Activated effector memory CD4-positive, alpha-beta T cell treated with Interleukin-2 at 50 U/mL for 16 hours (primary cell): ENCODE data around the gene SCNN1A.
"Not testable (repeated sequence)": the region's sequence is repeated elsewhere in the genome, so short reads cannot be mapped to it uniquely, and the experiment has no call there.

ENCODE experiments used
- DNase-seq: peaks from one replicate; pipeline ENCODE4 v3.0.0-alpha.2; 2020

SCNN1A gene

DNA sequence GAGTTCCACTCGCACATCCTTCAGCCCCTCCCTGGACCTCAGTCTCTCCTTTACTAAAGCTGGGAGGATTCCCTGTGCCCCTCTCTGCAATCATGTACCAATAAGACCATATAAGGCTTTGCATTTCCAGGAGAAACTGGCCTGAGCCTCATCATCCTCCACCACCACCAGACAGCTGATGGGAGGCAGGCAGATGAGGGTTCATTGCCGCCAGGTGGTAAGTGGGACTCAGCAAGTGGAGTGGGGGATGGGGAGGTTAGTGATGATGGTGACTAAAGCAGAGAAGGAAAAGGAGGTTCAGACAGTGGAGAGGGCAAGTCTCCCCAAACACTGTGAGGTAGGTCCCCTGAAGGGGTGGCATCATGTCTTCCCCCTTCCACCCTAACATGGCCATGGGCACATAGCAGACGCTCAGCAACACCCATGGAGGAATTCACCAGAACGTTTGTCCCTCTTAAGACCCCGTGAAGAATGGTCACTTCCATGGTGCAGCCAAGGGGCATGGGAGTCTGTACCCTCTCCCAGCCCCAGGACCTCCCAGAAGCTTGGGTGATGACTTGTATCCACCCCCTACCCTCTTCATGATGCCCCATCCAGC, 29.0 kb downstream of the SCNN1A start:
- no peak for DNase-seq

DNA sequence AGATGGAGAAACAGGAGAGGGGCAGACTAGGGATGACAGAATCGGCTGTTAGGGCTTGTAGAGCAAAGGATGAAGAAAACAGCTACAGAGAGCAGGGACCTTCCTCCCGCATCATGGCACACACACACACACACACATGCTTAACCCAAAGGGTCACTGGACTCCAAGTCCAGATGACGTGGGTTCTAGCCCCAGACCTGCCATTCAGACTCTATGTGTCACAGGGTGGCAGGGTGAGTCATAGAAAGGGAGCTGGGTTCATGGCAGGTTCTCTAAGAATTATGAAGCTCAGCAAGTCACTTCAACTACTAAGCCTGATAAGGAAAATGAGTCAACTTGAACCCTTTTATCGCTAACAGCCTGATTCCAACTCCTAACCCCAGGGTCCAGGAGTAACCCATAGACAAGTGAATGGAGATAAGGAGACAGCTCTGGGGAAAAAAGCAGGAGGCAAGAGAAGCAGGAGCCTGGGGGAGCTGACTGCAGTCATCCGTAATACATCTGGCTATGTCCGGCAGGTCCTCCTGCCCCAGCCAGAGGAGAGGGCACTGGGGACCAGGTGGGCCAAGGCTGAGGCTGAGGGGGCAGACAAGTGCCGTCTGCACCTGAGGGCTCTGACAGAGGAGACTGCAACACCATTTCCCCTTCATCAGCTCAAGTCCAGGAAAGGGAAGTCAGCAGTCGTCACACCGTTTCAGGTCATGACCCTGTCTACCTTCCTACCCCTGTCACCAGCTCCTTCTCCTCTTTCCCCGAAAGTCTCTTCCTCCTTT, 29.9 kb downstream of the SCNN1A start:
- DNase-seq, result no peak

DNA sequence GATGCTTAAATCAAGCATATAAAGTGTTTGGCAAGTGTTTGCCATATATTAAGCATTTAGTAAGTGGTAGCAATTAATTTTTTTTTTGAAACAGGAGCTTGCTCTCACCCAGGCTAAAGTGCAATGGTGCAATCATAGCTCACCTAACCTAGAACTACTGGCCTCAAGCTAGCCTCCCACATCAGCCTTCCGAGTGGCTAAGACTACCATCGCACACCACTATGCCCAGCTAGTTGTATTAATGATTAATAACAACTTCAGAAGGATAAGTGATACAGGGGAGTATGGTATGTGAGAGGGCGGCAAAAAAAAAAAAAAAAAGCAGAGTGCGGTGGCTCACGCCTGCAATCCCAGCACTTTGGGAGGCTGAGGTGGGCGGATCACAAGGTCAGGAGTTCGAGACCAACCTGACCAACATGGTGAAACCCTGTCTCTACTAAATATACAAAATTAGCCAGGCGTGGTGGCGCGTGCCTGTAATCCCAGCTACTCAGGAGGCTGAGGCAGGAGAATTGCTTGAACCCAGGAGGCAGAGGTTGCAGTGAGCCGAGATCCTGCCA, 31.2 kb downstream of the SCNN1A start:
- not testable (repeated sequence) for DNase-seq

DNA sequence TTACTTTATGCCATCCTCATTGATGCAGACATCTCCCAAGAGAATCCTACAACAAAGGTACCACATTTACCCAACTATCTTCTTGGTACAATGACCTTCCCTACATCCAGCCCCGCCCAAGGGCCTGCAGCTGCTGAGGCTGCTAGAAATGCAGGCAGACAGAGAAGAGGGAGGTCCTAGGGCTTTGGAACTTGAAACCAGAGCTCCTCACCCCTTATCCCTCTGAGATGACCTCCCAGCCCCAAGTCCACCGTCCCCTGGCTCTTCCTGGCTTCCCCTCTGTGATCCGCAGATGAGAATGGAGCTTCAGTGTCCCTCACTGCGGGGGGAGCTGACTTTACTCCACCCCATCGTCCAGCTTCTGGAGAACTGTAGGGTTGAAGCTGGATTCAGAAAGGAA, 31.8 kb downstream of the SCNN1A start:
- DNase-seq, result no peak

DNA sequence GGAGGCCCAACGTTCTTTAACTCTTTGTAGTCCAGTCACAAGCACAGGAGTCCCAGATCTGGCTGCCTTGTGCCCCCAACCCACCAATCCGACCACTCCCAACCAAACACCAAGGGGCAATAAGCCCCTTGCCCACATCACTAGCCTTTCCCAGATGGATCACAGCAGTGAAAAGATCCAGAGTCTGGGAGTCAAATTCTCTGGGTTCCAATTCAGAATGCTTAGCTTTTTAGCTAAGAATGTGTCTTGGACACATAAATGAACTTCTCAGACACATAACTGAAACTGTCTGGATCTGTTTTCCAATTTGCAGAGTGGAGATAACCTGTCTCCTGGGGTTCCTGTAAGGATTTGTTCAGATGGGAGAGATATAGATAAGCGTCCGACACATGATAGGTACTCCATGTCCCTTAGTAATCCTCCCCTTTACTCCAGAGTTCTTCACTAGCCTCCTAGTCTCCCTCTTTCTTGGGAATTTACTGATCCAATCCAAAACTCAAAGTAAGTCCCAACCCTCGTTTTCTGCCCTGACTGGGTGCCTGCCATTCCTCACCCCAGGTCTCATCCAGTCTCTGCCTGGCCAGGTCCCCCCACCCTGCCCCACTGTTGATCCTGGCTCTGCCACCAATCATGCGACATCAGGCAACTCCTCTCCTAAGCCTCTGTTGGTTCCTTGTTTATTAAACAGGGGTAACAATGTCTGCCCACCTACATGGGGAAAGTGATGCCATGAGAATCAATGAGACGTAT, 33.0 kb downstream of the SCNN1A start:
- DNase-seq, result no peak

DNA sequence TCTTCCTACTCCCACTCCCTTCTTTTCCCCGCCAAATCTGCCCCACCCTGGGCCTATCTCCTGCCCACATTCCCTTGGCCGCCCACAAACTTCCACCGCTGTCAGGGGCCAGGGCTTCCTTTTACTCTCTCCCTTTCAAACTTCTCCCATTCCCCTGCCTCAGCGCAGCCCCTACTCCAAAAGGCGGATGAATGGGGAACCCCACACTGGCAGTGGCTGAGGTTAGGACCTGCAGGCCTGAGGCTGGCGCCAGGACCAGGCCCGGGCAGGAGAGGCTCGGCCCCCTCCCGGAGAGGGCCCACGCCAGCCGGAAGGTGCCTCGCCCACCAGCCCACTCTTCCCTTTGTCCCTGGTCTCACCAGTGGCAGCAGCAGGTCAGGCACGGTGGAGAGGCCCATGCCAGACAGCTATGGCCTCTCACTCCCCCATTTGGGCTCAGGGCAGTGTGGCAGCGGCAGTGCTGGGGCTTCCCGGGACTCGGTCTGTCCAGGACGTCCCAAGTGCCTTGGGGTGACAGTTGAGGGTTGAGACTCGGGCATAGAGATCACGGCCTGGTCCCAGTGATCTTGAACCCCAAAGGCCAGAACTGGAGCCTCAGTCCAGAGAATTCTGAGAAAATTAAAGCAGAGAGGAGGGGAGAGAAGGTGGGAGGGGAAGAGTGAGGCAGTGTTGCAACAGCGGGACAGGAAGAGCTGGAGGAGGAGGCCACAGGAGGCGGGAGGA, 33.8 kb downstream of the SCNN1A start, which contains the start of gene TNFRSF1A:
Gene TNFRSF1A (minus strand): TSS at position 660 of the 723 bp plus-strand sequence. CDS start 262 bp downstream, at position 398.
- DNase-seq, result peak; percentile 22

DNA sequence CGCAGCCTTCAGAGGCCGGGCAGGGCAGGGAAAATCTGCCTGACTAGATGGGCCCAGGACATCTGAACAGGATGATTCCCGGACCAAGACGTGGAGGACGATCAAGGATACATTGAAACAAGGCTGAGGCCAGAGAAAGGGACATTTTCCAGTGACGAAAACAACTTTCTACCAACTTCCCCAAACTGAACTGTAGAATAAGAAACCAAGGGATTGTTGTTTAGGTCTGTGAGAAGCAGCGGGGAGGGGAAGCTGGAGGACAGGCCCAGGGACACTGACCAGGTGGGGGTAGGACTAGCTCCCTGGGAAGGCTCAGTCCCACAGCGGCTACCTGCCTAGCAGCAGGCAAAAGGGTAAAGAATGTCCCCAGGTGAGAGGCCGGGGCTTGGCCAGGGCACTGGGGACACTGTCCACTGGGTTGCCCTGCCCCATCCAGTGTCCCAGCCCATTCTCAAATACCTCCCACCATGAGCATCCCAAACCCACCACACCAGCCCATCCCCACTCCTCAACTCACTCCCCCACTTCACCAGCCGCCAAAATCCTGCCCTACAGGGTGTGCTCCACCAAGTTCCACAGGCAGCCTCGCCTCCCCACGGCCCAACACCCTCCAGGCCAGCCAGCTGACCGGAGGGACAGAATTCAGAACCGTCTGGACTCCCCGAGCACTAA, 34.5 kb downstream of the SCNN1A start:
- no peak for DNase-seq

DNA sequence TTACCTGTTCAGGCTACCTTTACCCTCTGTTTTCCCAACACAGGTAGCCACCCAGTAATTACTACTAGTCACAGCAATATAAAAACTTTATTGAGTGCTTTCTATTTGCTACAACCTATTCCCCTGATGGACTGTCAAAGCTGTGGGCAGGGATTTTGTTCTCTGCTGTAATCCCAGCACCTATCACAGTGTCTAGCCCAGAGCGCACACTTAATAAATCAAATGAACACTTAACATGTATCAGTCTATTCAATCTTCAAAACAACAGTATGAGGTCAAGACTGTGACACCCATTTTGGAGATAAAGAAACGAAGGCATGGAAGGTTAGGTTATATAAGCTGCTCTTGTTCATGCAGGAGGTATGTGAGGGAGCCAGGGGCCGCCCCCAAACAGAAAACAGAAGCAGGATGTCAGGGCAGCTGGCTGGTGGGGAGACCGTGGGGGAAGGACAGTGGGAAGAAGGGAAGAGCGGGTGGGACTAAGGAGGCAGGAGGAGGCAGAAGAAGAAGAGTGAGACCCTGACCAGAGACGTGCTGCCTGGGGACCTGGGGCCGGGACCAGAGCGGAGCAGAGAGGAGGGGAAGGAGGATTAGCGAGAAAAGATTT, 35.2 kb downstream of the SCNN1A start:
- DNase-seq, result no peak

DNA sequence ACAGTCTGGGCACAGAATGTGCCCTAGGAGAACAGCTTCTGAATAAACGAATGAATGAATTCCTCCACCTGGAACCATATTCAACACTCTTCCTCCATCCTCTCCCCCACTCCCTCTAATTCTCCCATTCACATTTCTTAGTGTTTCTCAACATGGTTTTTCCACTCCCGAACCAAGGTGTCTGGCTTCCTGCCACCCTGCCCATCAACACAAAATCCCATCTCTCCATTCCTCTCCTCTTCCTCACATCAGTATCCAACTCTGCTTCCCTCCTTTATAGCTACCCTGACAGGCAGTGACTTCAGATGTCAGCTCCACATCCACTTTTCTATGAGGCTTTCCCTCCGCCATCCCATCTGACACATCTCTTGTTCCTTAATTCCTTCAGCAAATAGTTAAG, 36.4 kb downstream of the SCNN1A start:
- DNase-seq, result no peak

DNA sequence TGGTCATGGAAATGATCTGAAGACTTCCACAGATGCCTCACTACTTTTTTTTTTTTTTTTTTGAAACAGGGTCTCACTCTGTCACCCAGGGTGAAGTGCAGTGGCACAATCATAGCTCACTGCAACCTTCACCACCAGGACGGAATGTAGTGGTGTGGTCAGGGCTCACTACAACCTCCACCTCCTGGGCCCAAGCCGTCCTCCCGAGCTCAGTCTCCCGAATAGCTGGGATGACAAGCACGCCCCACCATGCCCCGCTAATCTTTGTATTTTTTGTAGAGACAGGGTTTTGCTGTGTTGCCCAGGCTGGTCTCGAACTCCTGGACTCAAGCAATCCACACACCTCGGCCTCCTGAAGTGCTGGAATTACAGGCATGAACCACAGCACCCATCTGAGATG, 36.8 kb downstream of the SCNN1A start:
- DNase-seq, result not testable (repeated sequence)

DNA sequence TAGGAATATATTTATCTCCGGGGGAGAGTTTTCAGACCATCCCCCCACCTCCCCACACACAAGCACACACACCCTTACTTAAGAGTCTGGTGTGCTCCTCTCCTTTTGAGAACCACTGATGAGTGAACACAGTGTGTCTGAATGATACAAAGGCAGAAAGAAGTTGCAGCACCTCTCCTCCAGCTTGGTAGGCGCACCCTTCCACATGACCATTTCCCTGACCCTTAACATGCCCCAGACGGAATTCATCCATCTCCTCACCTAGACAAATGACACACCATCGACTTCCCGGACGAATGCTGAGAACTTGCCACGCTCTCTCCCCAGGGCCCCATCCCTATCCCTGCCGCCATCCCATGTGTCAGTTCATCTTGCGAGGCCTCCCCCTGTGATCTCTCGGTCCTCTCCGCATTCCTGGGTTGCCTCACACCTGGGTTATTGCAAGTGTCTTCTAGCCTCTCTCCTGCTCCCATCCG, 37.4 kb downstream of the SCNN1A start:
- no peak for DNase-seq

DNA sequence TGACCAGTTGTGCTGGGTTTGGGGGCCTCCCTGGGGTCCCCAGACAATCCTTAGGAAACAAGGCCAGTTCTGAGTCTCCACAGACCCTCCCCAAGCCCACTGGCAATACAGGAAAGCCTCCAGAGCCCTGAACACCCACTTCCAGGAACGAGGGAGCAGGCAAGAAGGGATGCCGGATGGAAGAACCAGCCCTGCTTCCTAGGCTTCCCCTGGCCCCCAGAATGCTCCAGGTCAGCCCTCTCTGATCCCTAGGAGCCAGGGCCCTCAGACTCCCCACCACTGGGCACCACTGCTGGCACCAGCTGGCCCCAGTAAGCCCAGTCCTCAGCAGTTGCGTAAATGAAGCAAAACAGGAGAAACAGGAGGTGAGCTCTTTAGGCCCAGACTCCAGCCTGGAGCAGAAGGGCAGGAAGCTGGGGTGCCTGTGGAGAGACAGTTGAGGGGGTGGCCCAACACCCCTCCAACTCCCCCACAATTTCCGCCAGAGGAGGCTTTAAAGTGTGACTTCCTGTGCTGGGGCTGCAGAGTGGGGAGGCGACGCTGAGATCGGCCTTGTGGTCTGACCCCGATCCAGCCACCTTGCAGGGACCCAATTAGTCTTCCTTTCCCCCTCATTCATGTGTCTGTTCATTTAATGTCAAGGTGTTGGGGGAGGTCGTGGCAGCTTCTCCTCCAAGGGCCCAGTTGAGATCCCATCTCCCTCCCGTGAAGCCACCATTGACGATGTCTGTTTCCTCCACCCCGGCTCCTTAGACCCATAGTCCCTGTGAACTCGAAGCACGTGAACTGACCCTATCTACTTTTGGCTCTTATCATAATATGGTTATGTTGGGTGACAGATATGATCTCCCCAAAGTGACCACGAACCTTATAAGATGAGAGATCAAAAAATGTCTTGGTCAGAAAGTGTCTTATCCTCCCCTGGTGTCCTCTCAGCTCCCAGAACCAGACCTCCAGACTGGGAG, 38.2 kb downstream of the SCNN1A start:
- DNase-seq, result peak; percentile 65

DNA sequence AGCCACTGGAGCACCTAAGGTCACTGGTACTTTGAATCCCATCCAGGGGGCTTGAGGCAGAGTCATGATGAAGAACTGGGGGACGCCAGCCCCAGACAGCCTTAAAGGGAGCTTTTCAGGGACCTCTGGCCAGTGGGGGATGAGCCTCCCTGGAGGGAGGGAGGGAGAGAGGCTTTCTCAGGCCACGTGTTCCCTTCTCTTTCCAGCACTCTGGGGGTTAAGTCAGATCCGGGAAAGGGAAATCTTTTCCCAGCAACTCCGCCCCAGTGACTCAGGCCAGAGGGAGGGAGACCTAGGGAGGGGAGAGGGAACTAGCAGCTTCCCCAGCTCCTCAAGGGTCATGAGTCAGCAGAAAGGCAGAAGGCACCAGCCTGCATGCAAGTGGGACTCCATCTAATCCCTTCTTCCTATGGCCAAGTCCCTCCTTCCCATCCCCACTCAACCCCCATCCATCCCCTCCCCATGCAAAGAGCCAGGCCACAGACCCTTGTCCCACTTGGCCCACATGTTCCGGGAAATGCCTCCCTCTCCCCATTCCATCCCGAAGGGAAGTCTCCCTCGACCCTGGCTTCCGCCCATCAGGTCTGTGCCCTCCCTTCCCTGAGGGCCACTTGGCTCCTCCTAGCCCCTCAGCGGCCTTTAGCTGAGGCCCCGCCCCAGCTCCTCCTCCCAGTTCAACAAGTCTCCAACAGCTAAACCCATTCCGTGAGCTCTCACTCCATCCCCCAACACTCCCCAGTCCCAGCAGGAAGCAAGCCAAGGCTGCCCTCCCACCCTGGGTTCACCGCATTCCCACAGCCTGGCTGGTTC, 39.1 kb downstream of the SCNN1A start:
- peak; percentile 38 for DNase-seq

DNA sequence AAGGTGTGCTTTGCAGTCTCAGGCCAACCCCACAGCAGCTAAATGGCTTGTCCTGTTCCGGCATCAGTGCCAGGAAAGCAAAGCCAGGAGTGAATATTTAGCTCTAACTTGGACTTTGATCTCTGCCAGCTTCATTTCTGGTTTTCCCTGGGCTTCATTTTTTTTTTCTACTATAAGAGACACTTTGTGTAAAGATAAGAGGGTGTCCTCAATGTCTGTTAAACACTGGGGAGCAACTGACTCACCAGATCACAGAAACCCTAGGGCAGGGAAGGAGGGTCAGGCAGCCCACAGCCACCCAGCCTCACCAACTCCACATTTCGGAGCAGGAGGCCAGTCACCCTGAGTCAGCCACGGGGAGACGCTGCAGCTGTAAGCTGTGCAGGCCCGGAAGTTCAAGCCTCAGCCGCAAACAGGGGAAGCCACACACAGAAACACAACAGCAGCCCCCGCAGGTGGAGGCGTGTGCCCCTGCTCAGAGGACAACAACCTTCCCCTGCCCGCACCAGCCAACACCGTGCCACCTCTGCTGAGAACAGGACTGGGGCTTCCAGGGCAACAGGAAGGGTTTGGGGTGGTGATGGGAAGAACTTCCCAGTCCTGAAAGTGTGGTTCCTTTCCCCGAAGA, 39.8 kb downstream of the SCNN1A start:
- DNase-seq, result peak; percentile 79

DNA sequence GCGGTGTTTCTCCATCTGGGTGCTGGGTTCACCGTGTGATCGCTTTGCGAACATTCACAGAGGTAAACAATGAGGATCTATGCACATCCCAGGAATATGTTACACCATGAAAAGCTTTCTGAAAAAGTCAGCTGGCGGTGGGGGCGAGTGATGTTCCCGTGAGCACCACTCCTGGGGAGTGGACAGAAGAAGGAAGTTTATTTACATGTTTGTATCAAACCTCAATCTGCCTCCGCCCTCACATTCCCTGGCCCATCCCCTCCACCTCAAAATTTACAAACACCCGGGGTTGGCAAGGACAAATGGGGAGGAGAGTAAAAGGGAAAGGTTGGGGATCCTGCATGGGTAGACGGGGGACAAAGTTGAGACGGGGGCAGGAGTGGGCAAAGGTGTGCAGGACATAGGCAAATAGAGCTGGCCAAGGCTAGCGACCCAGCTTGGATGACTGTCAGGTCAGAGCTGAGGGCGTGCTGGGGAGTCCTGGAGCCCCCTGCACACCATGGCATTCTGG, 40.4 kb downstream of the SCNN1A start:
- no peak for DNase-seq

DNA sequence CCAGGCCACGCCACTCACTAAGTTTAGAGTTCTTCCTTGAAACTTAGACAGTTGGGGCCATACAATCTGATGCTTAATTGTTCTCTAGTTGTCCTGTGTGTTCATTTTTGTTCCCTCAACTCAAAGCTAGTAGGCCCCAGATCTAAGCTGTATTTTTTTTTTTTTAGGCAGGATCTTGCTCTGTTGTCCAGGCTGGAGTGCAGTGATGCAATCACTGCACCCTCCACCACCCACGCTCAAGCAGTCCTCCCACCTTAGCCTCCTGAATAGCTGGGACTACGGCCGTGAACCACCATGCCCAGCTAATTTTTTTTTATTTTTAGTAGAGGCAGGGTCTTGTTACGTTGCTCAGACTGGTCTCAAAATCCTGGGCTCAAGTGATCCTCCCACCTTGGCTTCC, 41.0 kb downstream of the SCNN1A start:
- no peak for DNase-seq

DNA sequence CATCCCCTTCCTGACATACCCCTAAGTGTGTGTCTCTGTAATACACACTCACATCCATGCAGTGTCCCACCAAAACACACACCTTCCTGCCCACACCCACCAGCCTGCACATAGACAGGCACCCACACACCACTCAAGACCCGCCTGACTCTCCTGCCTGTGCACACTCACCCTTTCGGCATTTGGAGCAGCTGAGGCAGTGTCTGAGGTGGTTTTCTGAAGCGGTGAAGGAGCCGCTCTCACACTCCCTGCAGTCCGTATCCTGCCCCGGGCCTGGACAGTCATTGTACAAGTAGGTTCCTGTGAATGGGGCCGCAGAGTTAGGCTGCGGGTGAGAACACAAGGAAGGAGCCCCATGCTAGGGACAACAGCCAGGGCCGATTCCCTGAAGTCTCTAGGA, 41.8 kb downstream of the SCNN1A start:
- no peak for DNase-seq

DNA sequence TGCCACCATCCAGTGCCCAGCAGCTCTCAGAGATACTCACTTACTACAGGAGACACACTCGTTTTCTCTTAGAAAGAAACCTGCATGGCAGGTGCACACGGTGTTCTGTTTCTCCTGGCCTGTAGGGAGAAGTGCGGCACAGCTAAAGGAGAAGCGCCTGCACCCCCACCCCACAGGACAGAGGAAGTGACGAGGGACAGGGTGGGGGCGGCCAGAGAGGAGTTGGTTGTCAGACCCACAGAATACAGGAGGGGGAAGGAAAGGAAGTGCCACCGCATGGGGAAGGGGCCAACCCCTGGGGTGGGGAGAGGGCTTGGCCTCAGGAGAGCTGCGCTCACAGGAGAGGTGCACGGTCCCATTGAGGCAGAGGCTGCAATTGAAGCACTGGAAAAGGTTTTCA, 42.3 kb downstream of the SCNN1A start:
- DNase-seq, result no peak

DNA sequence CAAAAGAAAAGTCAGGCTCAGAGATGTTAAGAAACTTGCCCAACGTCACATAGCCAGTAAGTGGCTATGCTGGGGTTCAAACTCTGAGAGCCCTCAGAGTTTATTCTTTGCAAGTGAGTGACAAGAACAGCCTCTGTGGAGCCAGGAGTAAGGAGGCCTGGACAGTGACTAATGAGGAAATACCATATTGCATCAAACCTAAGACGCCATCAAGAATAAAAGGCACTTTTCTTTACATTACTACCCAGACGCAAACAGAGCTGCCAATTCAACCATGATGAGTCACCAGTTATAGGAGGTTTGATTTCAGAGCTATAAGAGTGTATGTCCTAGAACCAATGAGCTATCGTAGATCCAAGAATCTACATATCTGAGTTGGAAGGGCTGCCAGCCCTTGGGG, 42.9 kb downstream of the SCNN1A start:
- DNase-seq, result no peak
